Sigmoid colon (tissue), 7 donors: Measurements from ENCODE around the gene ZNF260. TPM values are rescaled to one million over a fixed set of nuclear protein-coding genes. Genes with fewer than 3 reads are reported as not detected.

ENCODE experiments used
- DNase-seq: peaks from one replicate; pipeline ENCODE4 v3.0.0-alpha.2; 2019
- H3K27ac ChIP-seq, 4 donors: fragments of 200-600 bp; sonication (generic); one replicate each; pipeline ENCODE4 v1.5.1; 2016 to 2019; ENCODE audit warnings: mild to moderate bottlenecking in 1 of 4
- H3K27me3 ChIP-seq, 3 donors: fragments of 200-600 bp; sonication (generic); one replicate each; pipeline ENCODE4 v1.5.1; 2019; ENCODE audit warnings: mild to moderate bottlenecking in 1 of 3
- H3K36me3 ChIP-seq, 4 donors: fragments of 200-600 bp; sonication (generic); one replicate each; pipeline ENCODE4 v1.5.1; 2016 to 2019
- H3K4me1 ChIP-seq, 4 donors: fragments of 200-600 bp; sonication (generic); one replicate each; pipeline ENCODE4 v1.5.1; 2017 to 2019
- H3K4me3 ChIP-seq, 4 donors: fragments of 200-600 bp; sonication (generic); one replicate each; pipeline ENCODE4 v1.5.1; 2017 to 2019; ENCODE audit warnings: mild to moderate bottlenecking in 2 of 4, moderate library complexity in 1 of 4
- H3K9me3 ChIP-seq, 4 donors: fragments of 200-600 bp in 3 of 4; sonication (generic) in 3 of 4; one replicate each; pipeline versions ENCODE4 v1.5.1 to v1.6.1; 2013 to 2019
- CTCF ChIP-seq, 4 experiments: fragments of 450-650 bp in 3 of 4; fragments of 200-600 bp in 1 of 4; IDR thresholded peaks; one replicate each; pipeline ENCODE4 v1.5.1; 2016 to 2019; ENCODE audit warnings: antibody characterized with exemption in 4 of 4, mild to moderate bottlenecking in 3 of 4, moderate library complexity in 2 of 4
- EP300 ChIP-seq, 4 donors: sonication (generic); formaldehyde crosslinking; IDR thresholded peaks; one replicate each; pipeline ENCODE4 v1.6.1; 2017; ENCODE audit warnings: antibody characterized with exemption in 4 of 4
- POLR2A ChIP-seq, 2 donors: fragments of 450-650 bp; IDR thresholded peaks; one replicate each; pipeline ENCODE4 v1.6.1; 2016; ENCODE audit warnings: antibody characterized with exemption in 2 of 2, mild to moderate bottlenecking in 2 of 2, moderate library complexity in 2 of 2
- POLR2AphosphoS5 ChIP-seq, 4 donors: sonication (generic); formaldehyde crosslinking; IDR thresholded peaks; one replicate each; pipeline ENCODE4 v1.6.1; 2017; ENCODE audit warnings: antibody characterized with exemption in 4 of 4
- WGBS, 2 donors: extraction: QIAGEN DNeasy Blood & Tissue Kit; methylation state at CpG; one replicate each; pipeline ENCODE4 v1.1.7; 2013; 5-methylcytosine and 5-hydroxymethylcytosine counted together
- intact Hi-C: fragments of 100-400 bp; cut with DNase I; formaldehyde crosslinking; loops from one replicate; pipeline ENCODE4 v1.15.1; 2023
- polyA plus RNA-seq, 3 donors: library from polyadenylated mRNA; stranded (reverse); fragments of 200-250 nt; gene quantifications; one replicate each; pipeline ENCODE4 v1.2.3, GENCODE V29; 2013
- total RNA-seq, 4 donors: library from RNA; depleted of rRNA; stranded (reverse); fragments of >200 nt; gene quantifications; one replicate each; pipeline ENCODE4 v1.1.0, GENCODE V29; 2016
- donor health status: healthy with polysubstance abuse.
- donor health status: Bipolar disorder and iron deficiency.
- donor health status: healthy.

ZNF260 gene
- total and polyA plus RNA-seq, 7 donors, result 1.8 to 11.9 (median 5.7) TPM

GRCh38 chr19:36524617-36525016 lies 3.5 kb downstream of the ZNF260 start:
- TF ChIP-seq POLR2AphosphoS5 (IDR thresholded peaks at IDR 0.05) (no peak), CTCF (IDR thresholded peaks at IDR 0.05) (no peak), EP300 (IDR thresholded peaks at IDR 0.05) (no peak), POLR2A (IDR thresholded peaks at IDR 0.05) (no peak)
- no peak overlapping the region for H3K4me3 ChIP-seq
- no peak for DNase-seq
- H3K27ac ChIP-seq, result no peak overlapping the region
- peaks cover 0 to 21% (median 18%) of the 10 kb centered on the region in 4 donors for H3K4me1 ChIP-seq
- intact Hi-C loops, result loop anchor here (5.0 kb wide), 2 partner anchors 48 to 163 kb away; partner anchors contain the start of genes ZNF529 and ZNF567
- peaks cover 5 to 56% (median 35%) of the 10 kb centered on the region in 4 donors for H3K36me3 ChIP-seq
- no peaks in the 10 kb centered on the region for H3K27me3 ChIP-seq
- WGBS, 2 donors, result 96 to 97% methylated on average over 4 of the region's 4 CpGs
- peaks cover 14 to 32% (median 18%) of the 10 kb centered on the region in 4 donors for H3K9me3 ChIP-seq

GRCh38 chr19:36514012-36514612 lies 14.0 kb downstream of the ZNF260 start:
- Histone ChIP-seq H3K27me3 (no peaks in the 10 kb centered on the region), H3K36me3 (peaks cover 18 to 78% (median 58%) of the 10 kb centered on the region in 4 donors), H3K4me3 (no peak overlapping the region), H3K27ac (no peak overlapping the region), H3K4me1 (no peaks in the 10 kb centered on the region), H3K9me3 (peaks cover 53 to 94% (median 68%) of the 10 kb centered on the region in 4 donors)
- no peak for DNase-seq
- no peak for TF ChIP-seq EP300 (IDR thresholded peaks at IDR 0.05)
- no peak for TF ChIP-seq POLR2AphosphoS5 (IDR thresholded peaks at IDR 0.05)
- TF ChIP-seq POLR2A (IDR thresholded peaks at IDR 0.05), result no peak
- no peak for TF ChIP-seq CTCF (IDR thresholded peaks at IDR 0.05)
- intact Hi-C loops, result no loop called here
- 95 to 98% methylated on average over 2 of the region's 2 CpGs for WGBS, 2 donors

GRCh38 chr19:36508325-36508724 lies 19.7 kb downstream of the ZNF260 start:
- intact Hi-C loops, result no loop called here
- Histone ChIP-seq H3K4me3 (no peak overlapping the region), H3K9me3 (peaks cover 22 to 60% (median 36%) of the 10 kb centered on the region in 4 donors), H3K27me3 (no peaks in the 10 kb centered on the region), H3K36me3 (peaks cover 0 to 20% (median 4%) of the 10 kb centered on the region in 4 donors), H3K27ac (no peak overlapping the region), H3K4me1 (no peaks in the 10 kb centered on the region)
- 89 to 93% methylated on average over 3 of the region's 3 CpGs for WGBS, 2 donors
- TF ChIP-seq POLR2A (IDR thresholded peaks at IDR 0.05) (no peak), POLR2AphosphoS5 (IDR thresholded peaks at IDR 0.05) (no peak), EP300 (IDR thresholded peaks at IDR 0.05) (no peak)
- DNase-seq, result no peak

- H3K27ac ChIP-seq, result no peak overlapping the region
- H3K36me3 ChIP-seq, result no peaks in the 10 kb centered on the region
- no peaks in the 10 kb centered on the region for H3K4me1 ChIP-seq
- no peak for DNase-seq
- peaks cover 4 to 40% (median 25%) of the 10 kb centered on the region in 4 donors for H3K9me3 ChIP-seq
- H3K4me3 ChIP-seq, result no peak overlapping the region
- WGBS, 2 donors, result 89 to 94% methylated on average over 5 of the region's 5 CpGs
- H3K27me3 ChIP-seq, result no peaks in the 10 kb centered on the region
- intact Hi-C loops, result no loop called here
- TF ChIP-seq CTCF (IDR thresholded peaks at IDR 0.05), result no peak
- TF ChIP-seq POLR2A (IDR thresholded peaks at IDR 0.05), result no peak
- no peak for TF ChIP-seq POLR2AphosphoS5 (IDR thresholded peaks at IDR 0.05)
- no peak for TF ChIP-seq EP300 (IDR thresholded peaks at IDR 0.05)
These were observed 26.1 kb downstream of the ZNF260 start for GRCh38 chr19:36501973-36502372.

- Histone ChIP-seq H3K4me3 (no peak overlapping the region), H3K9me3 (peaks cover 0 to 28% (median 9%) of the 10 kb centered on the region in 4 donors), H3K27ac (no peak overlapping the region), H3K36me3 (no peaks in the 10 kb centered on the region), H3K27me3 (no peaks in the 10 kb centered on the region), H3K4me1 (no peaks in the 10 kb centered on the region)
- intact Hi-C loops, result loop anchor here (10.0 kb wide), 1 partner anchor 302 kb away; no protein-coding TSS in a partner anchor
- 89 to 93% methylated on average over 17 of the region's 17 CpGs for WGBS, 2 donors
- TF ChIP-seq EP300 (IDR thresholded peaks at IDR 0.05) (no peak), POLR2AphosphoS5 (IDR thresholded peaks at IDR 0.05) (no peak), CTCF (IDR thresholded peaks at IDR 0.05) (no peak), POLR2A (IDR thresholded peaks at IDR 0.05) (no peak)
- DNase-seq, result no peak
These were observed 31.1 kb downstream of the ZNF260 start for GRCh38 chr19:36497001-36497400.
